HepG2 (cell line): ENCODE results near the gene SPINK4. TPM values are rescaled to one million over a fixed set of nuclear protein-coding genes. Genes with fewer than 3 reads are reported as not detected.

ENCODE experiments used
- ATAC-seq: fragments of 200-7000 bp; cut with Tn5 transposase; 3 replicates; pipeline ENCODE4 v1.9.1; 2020; ENCODE audit warnings: mild to moderate bottlenecking, moderate library complexity
- BruUV-seq: library from RNA; stranded (reverse); fragments of 400-500 nt; replicated peaks from 2 replicates; lab custom pipeline; 2021; lab: Mats Ljungman, UMichigan
- CTCF ChIA-PET: fragments of 300-600 bp; formaldehyde crosslinking; extraction: SDS; loops from one replicate; lab custom pipeline; 2021; ENCODE audit warnings: low total read pairs, inconsistent platforms, low intra/inter-chr PET ratio; lab: Yijun Ruan, JAX
- POLR2A ChIA-PET: fragments of 350-600 bp; sonication (Branson Sonifier 250); formaldehyde crosslinking; loops from one replicate; lab custom pipeline; 2020; ENCODE audit warnings: antibody characterized with exemption, inconsistent platforms; lab: Yijun Ruan, JAX
- DNase-seq: peaks from one replicate; pipeline ENCODE4 v3.0.0-alpha.2; 2015; ENCODE audit warnings: low spot score
- FAIRE-seq: peaks from 3 replicates; lab custom pipeline; 2011; peaks lifted over from hg19 to GRCh38; lab: Jason Lieb, UNC
- H2AFZ ChIP-seq: one replicate; pipeline ENCODE4 v1.6.1; 2011; ENCODE audit warnings: low read length, inconsistent platforms
- H3K27ac ChIP-seq: fragments of 300-600 bp; 3 replicates; pipeline ENCODE4 v1.8.0; 2011; ENCODE audit warnings: mixed run types, mild to moderate bottlenecking, mixed read lengths, low read length, inconsistent platforms; ENCODE audit not compliant: insufficient read depth; ENCODE audit errors: extremely low read length
- H3K27me3 ChIP-seq, 2 experiments: fragments of 200-600 bp in 1 of 2; 2 replicates in 1 of 2; 3 replicates in 1 of 2; pipeline versions ENCODE4 v1.6.0 to v1.8.0; 2011; ENCODE audit warnings: low read length in 2 of 2, mild to moderate bottlenecking in 2 of 2, moderate library complexity in 2 of 2, inconsistent platforms in 1 of 2; ENCODE audit not compliant: insufficient read depth in 2 of 2, control insufficient read depth in 1 of 2
- H3K36me3 ChIP-seq, 2 experiments: fragments of 200-600 bp in 1 of 2; replicated peaks in 1 of 2; 2 replicates in 1 of 2; 3 replicates in 1 of 2; pipeline versions ENCODE4 v1.5.1 to v1.8.0; 2011; ENCODE audit warnings: low read length in 2 of 2, inconsistent platforms in 1 of 2; ENCODE audit not compliant: insufficient read depth in 2 of 2, control insufficient read depth in 1 of 2
- H3K4me1 ChIP-seq: 2 replicates; pipeline ENCODE4 v1.5.1; 2012; ENCODE audit warnings: low read length, inconsistent platforms; ENCODE audit not compliant: insufficient read depth
- H3K4me2 ChIP-seq: 2 replicates; pipeline ENCODE4 v1.6.0; 2011; ENCODE audit warnings: low read depth, low read length, inconsistent platforms
- H3K4me3 ChIP-seq, 3 experiments: fragments of 200-600 bp in 1 of 3; sonication (generic), shearing (Covaris generic) in 1 of 3; replicated peaks in 1 of 3; 2 replicates each; pipeline ENCODE4 v1.5.1; 2011 to 2016; ENCODE audit warnings: low read length in 3 of 3, inconsistent platforms in 2 of 3, low read depth in 2 of 3, mild to moderate bottlenecking in 2 of 3, control low read depth in 1 of 3, mixed read lengths in 1 of 3; ENCODE audit not compliant: insufficient read depth in 1 of 3
- H3K79me2 ChIP-seq: one replicate; pipeline ENCODE4 v1.6.1; 2011; ENCODE audit warnings: low read length, inconsistent platforms; ENCODE audit not compliant: insufficient read depth
- H3K9ac ChIP-seq: 2 replicates; pipeline ENCODE4 v1.6.0; 2011; ENCODE audit warnings: mild to moderate bottlenecking, low read depth, low read length, inconsistent platforms; ENCODE audit not compliant: insufficient read depth
- H3K9me3 ChIP-seq: 2 replicates; pipeline ENCODE4 v1.5.1; 2012; ENCODE audit warnings: mild to moderate bottlenecking, low read length
- H4K20me1 ChIP-seq: 2 replicates; pipeline ENCODE4 v1.6.0; 2011; ENCODE audit warnings: inconsistent platforms, mild to moderate bottlenecking, low read length, moderate library complexity; ENCODE audit not compliant: insufficient read depth
- HCFC1 ChIP-seq: fragments of 150-350 bp; IDR thresholded peaks from 2 replicates; pipeline ENCODE4 v1.6.1; 2014; ENCODE audit warnings: low read depth, low read length
- WGBS: methylation state at CpG from one replicate; pipeline ENCODE4 v1.1.6; 2017; ENCODE audit warnings: low lambda C conversion rate; 5-methylcytosine and 5-hydroxymethylcytosine counted together
- in situ Hi-C: cut with HindIII; loops from 2 replicates; pipeline ENCODE4 v1.10.0; 2017; ENCODE audit warnings: low pct_unique_long_range_greater_than_20kb; ENCODE audit not compliant: extremely low pct_ligation_motif_present
- intact Hi-C: fragments of 100-400 bp; cut with micrococcal nuclease; formaldehyde crosslinking; loops from one replicate; pipeline ENCODE4 v1.10.0; 2022; ENCODE audit not compliant: unreplicated experiment
- polyA plus RNA-seq, 8 experiments: library from polyadenylated mRNA; depleted of rRNA in 3 of 8; stranded (reverse) in 7 of 8; unstranded in 1 of 8; fragments of >200 nt; fragmentation: Illumina TruSeq in 4 of 8; extraction: Trizol in 4 of 8; gene quantifications; 2 replicates each; pipeline versions ENCODE4 v1.2.1 to v1.2.3, GENCODE V29; 2011 to 2016; ENCODE audit warnings: low read depth in 4 of 8, missing spikeins in 1 of 8, mixed read lengths in 1 of 8; ENCODE audit not compliant: insufficient read depth in 1 of 8
- total RNA-seq, 5 experiments: library from RNA; depleted of rRNA; stranded (reverse); fragments of >200 nt; fragmentation: Illumina TruSeq; extraction: Trizol; gene quantifications; 2 replicates each; pipeline ENCODE4 v1.2.3, GENCODE V29; 2016; ENCODE audit warnings: low read depth in 1 of 5
- TF ChIP-seq, protein P1 (sequence below): sonication (generic); formaldehyde crosslinking; IDR thresholded peaks from 2 replicates; pipeline ENCODE4 v1.4.0; 2020; ENCODE audit warnings: missing genetic modification reagents
- TF ChIP-seq, protein P2 (sequence below): sonication (generic); formaldehyde crosslinking; IDR thresholded peaks from 2 replicates; pipeline ENCODE4 v1.4.0; 2020; ENCODE audit warnings: mild to moderate bottlenecking, missing genetic modification reagents
- TF ChIP-seq, protein P3 (sequence below): sonication (generic); formaldehyde crosslinking; conservative IDR thresholded peaks from 2 replicates; pipeline ENCODE4 v1.8.1; 2023; ENCODE audit warnings: missing genetic modification reagents

Gene SPINK4
- total and polyA plus RNA-seq, 2 of the 13 experiments (the other 11 are each of a cell fraction or from before 2014, with no cell fraction given) = 0.53 to 3.4 TPM

DNA sequence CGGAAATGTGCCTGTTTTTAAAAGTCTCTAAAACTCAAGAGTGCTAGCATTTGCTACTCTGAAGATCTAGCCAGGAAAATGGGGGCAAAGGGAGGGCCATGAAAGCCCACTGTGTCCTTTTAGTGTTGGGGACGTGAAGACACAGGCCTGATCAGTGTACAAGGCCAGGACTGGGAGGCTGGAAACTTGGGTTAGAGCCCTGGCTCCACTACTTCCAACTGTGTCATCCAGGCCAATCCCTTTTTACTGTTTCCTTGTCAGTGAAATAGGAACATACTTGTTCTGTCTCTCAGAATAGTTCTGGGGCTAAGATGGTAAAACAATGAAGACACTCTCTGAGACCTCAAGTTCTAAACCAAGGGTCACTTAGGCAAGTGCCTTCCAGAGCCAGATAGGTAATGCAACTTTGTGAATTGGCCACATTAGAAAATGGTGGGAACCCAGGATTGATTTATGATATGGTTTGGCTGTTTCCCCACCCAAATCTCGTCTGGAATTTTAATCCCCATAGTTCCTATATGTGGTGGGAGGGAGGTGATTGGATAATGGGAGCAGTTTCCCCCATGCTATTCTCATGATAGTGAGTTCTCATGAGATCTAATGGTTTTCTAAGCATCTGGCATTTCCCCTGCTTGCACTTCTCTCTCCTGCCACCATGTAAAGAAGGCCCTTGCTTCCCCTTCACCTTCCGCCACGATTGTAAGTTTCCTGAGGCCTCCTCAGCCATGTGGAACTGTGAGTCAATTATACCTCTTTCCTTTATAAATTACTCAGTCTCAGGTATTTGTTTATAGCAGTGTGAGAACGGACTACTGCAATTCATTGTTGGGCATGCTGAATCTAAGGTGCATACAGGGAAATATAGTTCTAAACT lies 42.5 kb upstream of the SPINK4 start:
- BruUV-seq = no TSS peak
- no peak for FAIRE-seq
- intact Hi-C loops = no loop called here
- ATAC-seq = no peak
- Histone ChIP-seq H3K4me2 (no peak overlapping the region), H3K4me3 (no peak overlapping the region), H3K4me1 (no peaks in the 10 kb centered on the region), H3K27me3 (peaks cover 3 to 28% of the 10 kb centered on the region in 2 experiments; a peak in 3 of 5 replicates), H3K79me2 (no peaks in the 10 kb centered on the region), H3K9ac (no peak overlapping the region)
- POLR2A ChIA-PET = no interaction called here
- DNase-seq = no peak
- 21% methylated on average over 6 of the region's 6 CpGs for WGBS
- TF ChIP-seq, protein P1, sequence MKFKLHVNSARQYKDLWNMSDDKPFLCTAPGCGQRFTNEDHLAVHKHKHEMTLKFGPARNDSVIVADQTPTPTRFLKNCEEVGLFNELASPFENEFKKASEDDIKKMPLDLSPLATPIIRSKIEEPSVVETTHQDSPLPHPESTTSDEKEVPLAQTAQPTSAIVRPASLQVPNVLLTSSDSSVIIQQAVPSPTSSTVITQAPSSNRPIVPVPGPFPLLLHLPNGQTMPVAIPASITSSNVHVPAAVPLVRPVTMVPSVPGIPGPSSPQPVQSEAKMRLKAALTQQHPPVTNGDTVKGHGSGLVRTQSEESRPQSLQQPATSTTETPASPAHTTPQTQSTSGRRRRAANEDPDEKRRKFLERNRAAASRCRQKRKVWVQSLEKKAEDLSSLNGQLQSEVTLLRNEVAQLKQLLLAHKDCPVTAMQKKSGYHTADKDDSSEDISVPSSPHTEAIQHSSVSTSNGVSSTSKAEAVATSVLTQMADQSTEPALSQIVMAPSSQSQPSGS (CRISPR knock-in tag) = no peak
- TF ChIP-seq, protein P2, sequence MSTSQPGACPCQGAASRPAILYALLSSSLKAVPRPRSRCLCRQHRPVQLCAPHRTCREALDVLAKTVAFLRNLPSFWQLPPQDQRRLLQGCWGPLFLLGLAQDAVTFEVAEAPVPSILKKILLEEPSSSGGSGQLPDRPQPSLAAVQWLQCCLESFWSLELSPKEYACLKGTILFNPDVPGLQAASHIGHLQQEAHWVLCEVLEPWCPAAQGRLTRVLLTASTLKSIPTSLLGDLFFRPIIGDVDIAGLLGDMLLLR (CRISPR knock-in tag) = no peak
- TF ChIP-seq HCFC1 = no peak
- TF ChIP-seq, all 625 proteins: peak for 0
- Histone ChIP-seq H4K20me1 (no peaks in the 10 kb centered on the region), H3K27ac (no peak overlapping the region), H2AFZ (no peak overlapping the region), H3K9me3 (no peaks in the 10 kb centered on the region), H3K36me3 (no peaks in the 10 kb centered on the region)
- in situ Hi-C loops = no loop called here
- CTCF ChIA-PET = no interaction called here

DNA sequence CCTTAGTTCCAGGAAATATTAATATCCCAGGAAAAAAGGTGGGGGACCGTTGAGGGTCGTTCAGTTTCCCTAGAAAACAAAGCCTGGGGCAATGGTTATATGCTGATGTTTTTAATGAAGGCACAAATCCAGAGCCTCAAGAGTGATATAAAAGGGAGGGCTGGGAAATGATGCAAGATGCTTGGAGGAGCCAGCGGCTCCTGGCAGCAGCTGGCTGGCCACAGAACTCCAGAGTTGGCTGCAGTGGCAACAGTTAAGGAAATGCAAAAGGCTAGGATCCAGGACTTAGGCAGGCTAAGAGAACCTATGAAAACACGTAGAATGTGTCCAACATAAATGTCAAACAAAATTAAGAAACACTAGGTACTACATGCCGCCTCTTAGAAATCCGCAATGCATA lies 41.8 kb upstream of the SPINK4 start:
- Histone ChIP-seq H3K27ac (no peak overlapping the region), H3K4me2 (no peak overlapping the region), H3K9me3 (no peaks in the 10 kb centered on the region), H3K4me3 (no peak overlapping the region), H3K9ac (no peak overlapping the region), H3K79me2 (no peaks in the 10 kb centered on the region), H3K27me3 (peaks cover 0 to 31% of the 10 kb centered on the region in 2 experiments; a peak in 3 of 5 replicates), H3K36me3 (no peaks in the 10 kb centered on the region), H4K20me1 (no peaks in the 10 kb centered on the region), H3K4me1 (no peaks in the 10 kb centered on the region), H2AFZ (no peak overlapping the region)
- intact Hi-C loops = no loop called here
- no TSS peak for BruUV-seq
- ATAC-seq = no peak
- in situ Hi-C loops = no loop called here
- no peak for FAIRE-seq
- POLR2A ChIA-PET = no interaction called here
- no peak for DNase-seq
- TF ChIP-seq, protein P3, sequence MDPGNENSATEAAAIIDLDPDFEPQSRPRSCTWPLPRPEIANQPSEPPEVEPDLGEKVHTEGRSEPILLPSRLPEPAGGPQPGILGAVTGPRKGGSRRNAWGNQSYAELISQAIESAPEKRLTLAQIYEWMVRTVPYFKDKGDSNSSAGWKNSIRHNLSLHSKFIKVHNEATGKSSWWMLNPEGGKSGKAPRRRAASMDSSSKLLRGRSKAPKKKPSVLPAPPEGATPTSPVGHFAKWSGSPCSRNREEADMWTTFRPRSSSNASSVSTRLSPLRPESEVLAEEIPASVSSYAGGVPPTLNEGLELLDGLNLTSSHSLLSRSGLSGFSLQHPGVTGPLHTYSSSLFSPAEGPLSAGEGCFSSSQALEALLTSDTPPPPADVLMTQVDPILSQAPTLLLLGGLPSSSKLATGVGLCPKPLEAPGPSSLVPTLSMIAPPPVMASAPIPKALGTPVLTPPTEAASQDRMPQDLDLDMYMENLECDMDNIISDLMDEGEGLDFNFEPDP (CRISPR knock-in tag) = no peak
- CTCF ChIA-PET = no interaction called here
- WGBS = 40% methylated on average over 6 of the region's 6 CpGs
